ENCODE data around the gene GUK1. TPM values are rescaled to one million over a fixed set of nuclear protein-coding genes. Genes with fewer than 3 reads are reported as not detected.

The GUK1 gene
- total and polyA plus RNA-seq, 2 experiments from 2014 or later: 87.5 to 121 TPM

GRCh38 chr1:228190778-228191177 is 50.7 kb downstream of the GUK1 start:
- no peaks in the 10 kb centered on the region; the same call in 2 of the 3 replicates for H3K4me1 Mint-ChIP-seq
- Histone ChIP-seq H3K4me3 (no peak overlapping the region), H3K4me1 (ENCODE audit: insufficient read depth) (no peaks in the 10 kb centered on the region), H3K36me3 (ENCODE audit: insufficient read depth) (no peaks in the 10 kb centered on the region), H3K9me2 (ENCODE audit: insufficient read depth) (0 out of 2 replicates have a peak, but pooled peaks cover 3% of the 10 kb centered on the region), H2AFZ (no peak overlapping the region), H3K79me2 (replicated peaks; ENCODE audit: insufficient read depth) (no peaks in the 10 kb centered on the region), H3K27ac (ENCODE audit: low read depth) (no peak overlapping the region), H3F3A (replicated peaks; ENCODE audit: low read depth) (no peaks in the 10 kb centered on the region), H3K4me2 (no peak overlapping the region), H4K20me1 (replicated peaks; ENCODE audit: insufficient read depth) (no peaks in the 10 kb centered on the region), H3K27me3 (ENCODE audit: insufficient read depth) (no peaks in the 10 kb centered on the region)
- ATAC-seq: no peak
- no peak for DNase-seq (ENCODE audit: low spot score)
- H3K9me3 Mint-ChIP-seq: peaks cover 9% of the 10 kb centered on the region; the same call in 2 of the 3 replicates
- TF ChIP-seq EZH2 (IDR thresholded peaks at IDR 0.05; ENCODE audit: low read depth, unreplicated experiment) (no peak), ZNF462 (CRISPR knock-in tag; IDR thresholded peaks at IDR 0.05) (no peak), POLR2AphosphoS5 (IDR thresholded peaks at IDR 0.05; ENCODE audit: low read depth) (no peak), JUNB (IDR thresholded peaks at IDR 0.05; ENCODE audit: unreplicated experiment) (no peak), ZNF114 (CRISPR knock-in tag; IDR thresholded peaks at IDR 0.05) (no peak), ZNF331 (CRISPR knock-in tag; IDR thresholded peaks at IDR 0.05; ENCODE audit: low read depth) (no peak), STAT1 (IDR thresholded peaks at IDR 0.05; ENCODE audit: unreplicated experiment) (no peak), CTCF (conservative IDR thresholded peaks at IDR 0.05; ENCODE audit: low read depth in 2 of 2) (no peak), NANOG (IDR thresholded peaks at IDR 0.05; ENCODE audit: borderline replicate concordance) (no peak), EZH2phosphoT487 (IDR thresholded peaks at IDR 0.05; ENCODE audit: unreplicated experiment) (no peak), REST (IDR thresholded peaks at IDR 0.05; ENCODE audit: unreplicated experiment) (no peak), CREB1 (CRISPR knock-in tag; IDR thresholded peaks at IDR 0.05; ENCODE audit: low read depth) (no peak)
- TF ChIP-seq, protein P1, sequence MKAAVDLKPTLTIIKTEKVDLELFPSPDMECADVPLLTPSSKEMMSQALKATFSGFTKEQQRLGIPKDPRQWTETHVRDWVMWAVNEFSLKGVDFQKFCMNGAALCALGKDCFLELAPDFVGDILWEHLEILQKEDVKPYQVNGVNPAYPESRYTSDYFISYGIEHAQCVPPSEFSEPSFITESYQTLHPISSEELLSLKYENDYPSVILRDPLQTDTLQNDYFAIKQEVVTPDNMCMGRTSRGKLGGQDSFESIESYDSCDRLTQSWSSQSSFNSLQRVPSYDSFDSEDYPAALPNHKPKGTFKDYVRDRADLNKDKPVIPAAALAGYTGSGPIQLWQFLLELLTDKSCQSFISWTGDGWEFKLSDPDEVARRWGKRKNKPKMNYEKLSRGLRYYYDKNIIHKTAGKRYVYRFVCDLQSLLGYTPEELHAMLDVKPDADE (IDR thresholded peaks at IDR 0.05): no peak
- H3K36me3 Mint-ChIP-seq (ENCODE audit: low read depth): no peaks in the 10 kb centered on the region
- peaks cover 6% of the 10 kb centered on the region for H3K27me3 Mint-ChIP-seq (ENCODE audit: insufficient read depth, low read depth, poor library complexity)
- no peak overlapping the region for H3K4me3 Mint-ChIP-seq
- no peak overlapping the region for H3K27ac Mint-ChIP-seq

Data from GM23338 (cell line).